HEK293T (cell line): ENCODE measurements around the gene AQP12B.

ENCODE experiments used
- ARNT ChIP-seq: fragments of 450-650 bp; IDR thresholded peaks from 2 replicates; pipeline ENCODE4 v1.6.1; 2017; ENCODE audit warnings: mild to moderate bottlenecking
- BHLHE40 ChIP-seq: fragments of 450-650 bp; IDR thresholded peaks from 2 replicates; pipeline ENCODE4 v1.6.1; 2016; ENCODE audit warnings: mild to moderate bottlenecking, moderate library complexity, borderline replicate concordance
- FOXA1 ChIP-seq: fragments of 450-650 bp; IDR thresholded peaks from 2 replicates; pipeline ENCODE4 v1.6.1; 2016; ENCODE audit warnings: mild to moderate bottlenecking
- TARDBP ChIP-seq: fragments of 450-650 bp; IDR thresholded peaks from 2 replicates; pipeline ENCODE4 v1.6.1; 2016
- TF ChIP-seq, protein P1 (sequence below): fragments of 450-650 bp; IDR thresholded peaks from 2 replicates; pipeline ENCODE4 v1.6.1; 2016

DNA sequence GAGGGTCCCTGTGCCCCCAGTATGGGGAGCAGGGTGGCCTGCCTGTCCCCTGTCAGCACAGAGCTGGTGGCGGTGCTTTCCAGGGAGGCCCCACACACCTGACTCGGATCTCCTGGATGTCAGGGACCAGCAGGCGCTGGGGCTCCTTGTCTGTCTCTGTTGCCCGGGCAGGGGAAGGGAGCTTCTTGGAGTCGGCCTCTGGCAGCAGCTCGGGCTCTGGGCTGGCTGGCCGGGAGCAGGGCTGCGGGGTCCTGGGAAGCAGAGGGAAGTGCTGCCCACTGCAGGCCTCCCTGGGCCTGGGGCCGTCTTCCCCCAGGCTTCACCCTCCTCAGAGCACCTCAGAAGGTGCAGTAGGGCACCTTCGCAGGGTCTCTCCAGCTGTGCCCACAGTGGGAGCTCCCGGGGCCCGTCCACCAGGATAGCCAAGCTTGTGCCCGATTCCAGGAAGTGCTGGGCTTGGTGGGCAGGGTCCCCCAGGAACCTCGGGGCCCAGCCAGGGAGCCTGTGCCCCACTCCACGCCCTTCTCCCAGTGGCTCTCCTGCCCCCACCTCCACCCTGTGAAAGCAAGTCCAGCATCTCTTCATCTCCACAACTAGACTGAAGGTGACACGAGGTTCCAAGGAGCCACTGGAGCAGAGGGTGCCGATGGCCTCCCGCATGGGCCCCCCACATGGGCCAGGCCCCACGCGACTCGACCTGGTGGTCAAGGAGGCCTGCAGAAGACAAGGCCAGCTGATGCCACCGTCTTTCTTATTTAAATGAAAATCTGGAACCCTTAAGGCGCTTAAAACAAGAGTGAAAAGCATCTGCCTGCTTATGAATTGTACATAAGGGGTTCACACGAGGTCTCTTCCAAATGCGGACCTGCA lies 37.2 kb upstream of the AQP12B start:
- TF ChIP-seq BHLHE40 (no peak), FOXA1 (no peak), ARNT (no peak), TARDBP (no peak)
- TF ChIP-seq, protein P1, sequence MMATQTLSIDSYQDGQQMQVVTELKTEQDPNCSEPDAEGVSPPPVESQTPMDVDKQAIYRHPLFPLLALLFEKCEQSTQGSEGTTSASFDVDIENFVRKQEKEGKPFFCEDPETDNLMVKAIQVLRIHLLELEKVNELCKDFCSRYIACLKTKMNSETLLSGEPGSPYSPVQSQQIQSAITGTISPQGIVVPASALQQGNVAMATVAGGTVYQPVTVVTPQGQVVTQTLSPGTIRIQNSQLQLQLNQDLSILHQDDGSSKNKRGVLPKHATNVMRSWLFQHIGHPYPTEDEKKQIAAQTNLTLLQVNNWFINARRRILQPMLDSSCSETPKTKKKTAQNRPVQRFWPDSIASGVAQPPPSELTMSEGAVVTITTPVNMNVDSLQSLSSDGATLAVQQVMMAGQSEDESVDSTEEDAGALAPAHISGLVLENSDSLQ, result no peak
